Measurements from ENCODE around the gene CALHM6. TPM values are rescaled to one million over a fixed set of nuclear protein-coding genes. Genes with fewer than 3 reads are reported as not detected.

CALHM6 gene
- total and polyA plus RNA-seq, 2 of the 8 experiments (the other 6 are each of a cell fraction or from before 2014, with no cell fraction given), result 0.93 to 1.8 TPM

DNA sequence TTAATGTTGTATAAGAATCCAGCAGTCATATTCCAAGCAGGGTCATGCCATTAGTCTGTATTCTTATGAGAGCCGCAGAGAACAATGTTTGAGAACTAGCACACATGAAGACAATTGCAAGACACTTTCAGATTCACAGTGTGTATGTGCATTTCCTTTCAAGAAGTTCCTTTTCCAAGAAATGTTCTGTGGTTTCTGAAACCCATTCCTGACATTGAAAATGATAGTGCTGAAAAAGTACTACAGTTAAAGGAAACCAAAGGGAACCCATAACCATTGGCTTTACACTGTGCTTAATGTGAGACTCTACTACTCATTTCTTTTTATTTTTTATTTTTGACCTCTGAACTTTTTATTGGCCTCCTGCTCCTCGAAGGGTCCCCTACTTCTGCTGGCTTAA is 4.2 kb upstream of the CALHM6 start:
- Histone ChIP-seq H3K14ac (ENCODE audit: insufficient read length) (no peak overlapping the region), H3K56ac (replicated peaks; ENCODE audit: insufficient read length, low read depth, low read length) (no peak overlapping the region), H4K20me1 (replicated peaks in 1 of 2; ENCODE audit: control insufficient read depth in 1 of 2, insufficient read depth in 2 of 2, low read length in 2 of 2) (no peaks in the 10 kb centered on the region), H3K79me1 (ENCODE audit: low read depth, low read length) (no peaks in the 10 kb centered on the region), H3K23ac (ENCODE audit: insufficient read length) (no peak overlapping the region), H4K8ac (ENCODE audit: extremely low read depth, insufficient read depth, low read length) (no peak overlapping the region), H2BK20ac (ENCODE audit: low read length) (no peak overlapping the region), H3K4me3 (ENCODE audit: extremely low read depth in 1 of 4, insufficient read depth in 2 of 4, low read depth in 3 of 4, low read length in 4 of 4) (no peak overlapping the region), H2BK5ac (ENCODE audit: low read depth, low read length) (no peak overlapping the region), H3K27ac (ENCODE audit: low read depth, low read length) (no peak overlapping the region), H2AK5ac (ENCODE audit: low read depth, low read length) (no peak overlapping the region), H3K4me2 (ENCODE audit: insufficient read depth in 1 of 2, low read depth in 2 of 2, low read length in 2 of 2) (no peak overlapping the region), H3K9me3 (ENCODE audit: insufficient read depth in 2 of 2, low read depth in 1 of 2, low read length in 1 of 2) (no peaks in the 10 kb centered on the region), H3K79me2 (ENCODE audit: control insufficient read depth in 1 of 2, insufficient read depth in 2 of 2, low read length in 2 of 2) (no peaks in the 10 kb centered on the region), H2BK12ac (ENCODE audit: low read depth, low read length) (no peak overlapping the region), H3K4ac (replicated peaks; ENCODE audit: insufficient read length, low read depth, low read length) (no peak overlapping the region), H3K36me3 (ENCODE audit: control insufficient read depth in 2 of 4, insufficient read depth in 4 of 4, low read length in 3 of 4) (no peaks in the 10 kb centered on the region), H3K27me3 (replicated peaks in 1 of 4; ENCODE audit: control insufficient read depth in 3 of 4, extremely low read depth in 1 of 4, insufficient read depth in 3 of 4, low read length in 3 of 4) (peaks cover 5 to 17% (median 13%) of the 10 kb centered on the region in 4 experiments), H2AFZ (ENCODE audit: low read length) (no peak overlapping the region), H4K5ac (ENCODE audit: insufficient read length, low read depth, low read length) (no peak overlapping the region), H3K4me1 (replicated peaks in 1 of 4; ENCODE audit: control insufficient read depth in 3 of 4, insufficient read depth in 4 of 4, low read length in 3 of 4) (peaks cover 0 to 3% (median under 1%) of the 10 kb centered on the region in 4 experiments; a peak in 4 of 7 replicates), H3K23me2 (ENCODE audit: low read depth, low read length) (peaks cover 2% of the 10 kb centered on the region; the same call in 1 of the 2 replicates), H3K18ac (ENCODE audit: extremely low read depth, low read length) (no peak overlapping the region), H3K9ac (replicated peaks in 1 of 4; ENCODE audit: extremely low read depth in 1 of 4, low read depth in 3 of 4, low read length in 3 of 4) (no peak overlapping the region), H2BK15ac (ENCODE audit: low read length) (no peak overlapping the region), H4K91ac (replicated peaks; ENCODE audit: insufficient read length, low read length) (no peak overlapping the region), H2BK120ac (replicated peaks; ENCODE audit: low read depth, low read length) (no peak overlapping the region)
- POLR2A ChIA-PET (ENCODE audit: partially characterized antibody), result no interaction called here
- TF ChIP-seq SIN3A (conservative IDR thresholded peaks at IDR 0.05 in 1 of 2, IDR thresholded peaks at IDR 0.05 in 1 of 2; ENCODE audit: low read depth in 1 of 2, low read length in 2 of 2) (no peak), BCL11A (IDR thresholded peaks at IDR 0.05; ENCODE audit: low read depth in 2 of 2, low read length in 2 of 2) (no peak), RAD21 (IDR thresholded peaks at IDR 0.05 in 1 of 2, conservative IDR thresholded peaks at IDR 0.05 in 1 of 2; ENCODE audit: low read depth in 2 of 2, low read length in 2 of 2) (no peak), SP1 (IDR thresholded peaks at IDR 0.05; ENCODE audit: low read depth, low read length) (no peak), YY1 (IDR thresholded peaks at IDR 0.05; ENCODE audit: low read depth, low read length) (no peak), RNF2 (IDR thresholded peaks at IDR 0.05; ENCODE audit: borderline replicate concordance, low read depth, low read length, missing control alignments, poor library complexity, severe bottlenecking) (no peak), NRF1 (IDR thresholded peaks at IDR 0.05; ENCODE audit: low read depth, low read length) (no peak), HDAC6 (IDR thresholded peaks at IDR 0.05; ENCODE audit: low read depth, low read length) (no peak), SP2 (IDR thresholded peaks at IDR 0.05; ENCODE audit: low read length) (no peak), TAF1 (IDR thresholded peaks at IDR 0.05; ENCODE audit: low read depth, low read length) (no peak), BACH1 (IDR thresholded peaks at IDR 0.05; ENCODE audit: low read length) (no peak), POLR2A (IDR thresholded peaks at IDR 0.05; ENCODE audit: control extremely low read depth in 1 of 2, low read depth in 2 of 2, low read length in 2 of 2) (no peak), KDM4A (IDR thresholded peaks at IDR 0.05; ENCODE audit: low read depth, low read length, severe bottlenecking) (no peak), EGR1 (IDR thresholded peaks at IDR 0.05; ENCODE audit: borderline replicate concordance, low read depth, low read length) (no peak), BRCA1 (IDR thresholded peaks at IDR 0.05; ENCODE audit: low read depth, low read length) (no peak)
- WGBS, 2 experiments (ENCODE audit: extremely low coverage in 1 of 2, insufficient coverage in 1 of 2, insufficient read length in 1 of 2, insufficient replicate concordance in 2 of 2, low coverage in 1 of 2, low lambda C conversion rate in 2 of 2, missing lambda C conversion rate in 1 of 2), result 84% methylated on average over 2 of the region's 2 CpGs; no CpG with 5 or more reads in 1 of the 2 experiments
- CTCF ChIA-PET (ENCODE audit: partially characterized antibody), result interaction anchor here (1.2 to 2.6 kb wide), 3 partner anchors 21 to 188 kb away, joined by 3 to 14 read pairs (median 4); no protein-coding TSS in a partner anchor
- FAIRE-seq (no peak), DNase-seq (ENCODE audit: low read depth in 1 of 2, low spot score in 2 of 2) (no peak)

All from H1 (cell line).